Neural crest cell (in vitro differentiated cells): ENCODE data around the gene SARDH. TPM values are rescaled to one million over a fixed set of nuclear protein-coding genes. Genes with fewer than 3 reads are reported as not detected.

Experiments
- DNase-seq: peaks from one replicate; pipeline ENCODE4 v3.0.0; 2021; ENCODE audit warnings: low read depth, mixed read lengths, low spot score
- H3K27ac Mint-ChIP-seq: one replicate; pipeline ENCODE4 v1.8.0; 2021; ENCODE audit warnings: mild to moderate bottlenecking, mixed read lengths; ENCODE audit not compliant: unreplicated experiment
- H3K27me3 Mint-ChIP-seq: 2 replicates; pipeline ENCODE4 v1.8.0; 2021; ENCODE audit warnings: low read depth, mild to moderate bottlenecking, mixed read lengths
- H3K36me3 Mint-ChIP-seq: 2 replicates; pipeline ENCODE4 v1.8.0; 2021; ENCODE audit warnings: low read depth, mild to moderate bottlenecking, mixed read lengths
- H3K4me1 Mint-ChIP-seq: 2 replicates; pipeline ENCODE4 v1.8.0; 2021; ENCODE audit warnings: mixed read lengths
- H3K4me3 Mint-ChIP-seq: one replicate; pipeline ENCODE4 v1.8.0; 2021; ENCODE audit warnings: mild to moderate bottlenecking, mixed read lengths
- H3K9me3 Mint-ChIP-seq: 2 replicates; pipeline ENCODE4 v1.8.0; 2021; ENCODE audit warnings: mixed read lengths
- total RNA-seq: library from RNA; stranded (reverse); gene quantifications from 2 replicates; pipeline ENCODE4 v1.2.1, GENCODE V29; 2021
- TF ChIP-seq, protein P1 (sequence below): fragments of 200-600 bp; sonication (generic); conservative IDR thresholded peaks from 2 replicates; pipeline ENCODE4 v1.5.0; 2021; ENCODE audit warnings: antibody characterized with exemption, mild to moderate bottlenecking

Gene SARDH
- total RNA-seq, 1 donor from 2014 or later = 4.5 TPM

DNA sequence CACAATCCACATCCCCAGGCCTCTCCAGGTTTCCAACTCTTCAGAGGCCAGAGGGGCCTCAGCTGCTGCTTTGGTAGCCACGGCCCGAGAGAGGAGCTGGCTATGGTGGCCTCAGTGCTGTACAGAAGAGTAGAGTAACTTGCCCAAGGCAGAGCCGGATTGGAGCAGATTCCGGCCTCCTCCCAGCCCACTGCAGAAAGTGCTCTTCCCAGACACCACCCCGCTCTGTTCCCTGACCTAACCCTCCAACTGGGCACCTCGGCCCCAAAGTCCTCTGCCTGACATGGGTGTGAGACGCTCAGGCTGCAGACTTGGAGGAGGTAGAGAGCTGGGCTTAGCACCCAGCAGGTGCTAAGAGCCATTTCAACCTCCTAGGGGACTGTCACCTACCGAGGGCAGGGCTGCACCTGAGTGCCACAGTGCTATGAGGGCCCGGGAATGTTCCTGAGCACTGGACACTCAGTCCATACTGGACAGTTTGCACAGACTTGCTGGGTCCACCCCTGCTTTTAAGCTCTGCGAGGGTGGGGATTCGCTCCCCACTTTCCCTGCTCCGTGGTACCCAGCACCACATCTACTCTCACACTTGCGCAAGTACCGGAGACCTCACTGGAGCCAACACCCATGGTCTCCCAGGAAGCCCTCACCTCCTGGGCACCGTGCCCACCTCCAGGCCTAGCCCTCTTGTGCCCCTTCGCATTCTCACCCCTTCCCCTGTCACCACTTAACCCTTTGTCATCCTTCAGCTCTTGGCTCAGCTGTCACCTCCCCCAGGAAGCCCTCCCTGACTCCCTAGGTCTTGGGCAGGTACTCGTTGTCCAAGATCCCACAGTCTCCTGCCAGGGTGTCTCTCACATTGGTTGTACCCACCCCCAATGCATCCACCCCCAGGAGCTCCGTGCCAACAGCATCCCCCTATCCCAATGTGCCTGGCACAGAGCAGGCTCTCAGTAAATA is 52.2 kb downstream of the SARDH start:
- Mint-ChIP-seq H3K4me3 (no peak overlapping the region), H3K27ac (no peak overlapping the region), H3K4me1 (peaks cover 1% of the 10 kb centered on the region), H3K9me3 (no peaks in the 10 kb centered on the region), H3K36me3 (no peaks in the 10 kb centered on the region), H3K27me3 (no peaks in the 10 kb centered on the region)
- DNase-seq = no peak
- TF ChIP-seq, protein P1, sequence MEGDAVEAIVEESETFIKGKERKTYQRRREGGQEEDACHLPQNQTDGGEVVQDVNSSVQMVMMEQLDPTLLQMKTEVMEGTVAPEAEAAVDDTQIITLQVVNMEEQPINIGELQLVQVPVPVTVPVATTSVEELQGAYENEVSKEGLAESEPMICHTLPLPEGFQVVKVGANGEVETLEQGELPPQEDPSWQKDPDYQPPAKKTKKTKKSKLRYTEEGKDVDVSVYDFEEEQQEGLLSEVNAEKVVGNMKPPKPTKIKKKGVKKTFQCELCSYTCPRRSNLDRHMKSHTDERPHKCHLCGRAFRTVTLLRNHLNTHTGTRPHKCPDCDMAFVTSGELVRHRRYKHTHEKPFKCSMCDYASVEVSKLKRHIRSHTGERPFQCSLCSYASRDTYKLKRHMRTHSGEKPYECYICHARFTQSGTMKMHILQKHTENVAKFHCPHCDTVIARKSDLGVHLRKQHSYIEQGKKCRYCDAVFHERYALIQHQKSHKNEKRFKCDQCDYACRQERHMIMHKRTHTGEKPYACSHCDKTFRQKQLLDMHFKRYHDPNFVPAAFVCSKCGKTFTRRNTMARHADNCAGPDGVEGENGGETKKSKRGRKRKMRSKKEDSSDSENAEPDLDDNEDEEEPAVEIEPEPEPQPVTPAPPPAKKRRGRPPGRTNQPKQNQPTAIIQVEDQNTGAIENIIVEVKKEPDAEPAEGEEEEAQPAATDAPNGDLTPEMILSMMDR = no peak

DNA sequence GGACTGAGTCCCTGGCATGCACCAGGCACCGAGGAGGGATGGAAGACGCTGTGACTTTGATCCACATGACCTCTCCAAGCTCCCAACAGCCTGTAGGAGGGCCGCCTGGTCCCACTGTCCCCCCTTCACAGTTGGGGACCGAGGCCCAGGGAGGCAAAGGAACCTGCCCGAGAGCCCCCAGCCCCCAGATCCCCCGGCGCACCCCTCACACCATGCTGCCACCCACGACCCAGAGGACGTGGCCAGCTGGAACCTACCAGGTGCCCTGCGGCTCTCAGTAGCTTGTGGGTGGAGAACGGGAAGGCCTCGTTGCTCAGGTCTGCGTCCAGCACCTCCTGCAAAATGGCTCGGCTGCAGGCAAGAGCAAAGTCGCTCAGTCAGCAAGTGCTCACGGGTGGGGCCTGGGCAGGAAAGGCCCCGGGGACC is 53.2 kb downstream of the SARDH start:
- no peaks in the 10 kb centered on the region for H3K4me1 Mint-ChIP-seq
- TF ChIP-seq, protein P1 = no peak
- no peaks in the 10 kb centered on the region for H3K27me3 Mint-ChIP-seq
- H3K4me3 Mint-ChIP-seq = no peak overlapping the region
- no peaks in the 10 kb centered on the region for H3K36me3 Mint-ChIP-seq
- no peaks in the 10 kb centered on the region for H3K9me3 Mint-ChIP-seq
- no peak overlapping the region for H3K27ac Mint-ChIP-seq
- DNase-seq = no peak

DNA sequence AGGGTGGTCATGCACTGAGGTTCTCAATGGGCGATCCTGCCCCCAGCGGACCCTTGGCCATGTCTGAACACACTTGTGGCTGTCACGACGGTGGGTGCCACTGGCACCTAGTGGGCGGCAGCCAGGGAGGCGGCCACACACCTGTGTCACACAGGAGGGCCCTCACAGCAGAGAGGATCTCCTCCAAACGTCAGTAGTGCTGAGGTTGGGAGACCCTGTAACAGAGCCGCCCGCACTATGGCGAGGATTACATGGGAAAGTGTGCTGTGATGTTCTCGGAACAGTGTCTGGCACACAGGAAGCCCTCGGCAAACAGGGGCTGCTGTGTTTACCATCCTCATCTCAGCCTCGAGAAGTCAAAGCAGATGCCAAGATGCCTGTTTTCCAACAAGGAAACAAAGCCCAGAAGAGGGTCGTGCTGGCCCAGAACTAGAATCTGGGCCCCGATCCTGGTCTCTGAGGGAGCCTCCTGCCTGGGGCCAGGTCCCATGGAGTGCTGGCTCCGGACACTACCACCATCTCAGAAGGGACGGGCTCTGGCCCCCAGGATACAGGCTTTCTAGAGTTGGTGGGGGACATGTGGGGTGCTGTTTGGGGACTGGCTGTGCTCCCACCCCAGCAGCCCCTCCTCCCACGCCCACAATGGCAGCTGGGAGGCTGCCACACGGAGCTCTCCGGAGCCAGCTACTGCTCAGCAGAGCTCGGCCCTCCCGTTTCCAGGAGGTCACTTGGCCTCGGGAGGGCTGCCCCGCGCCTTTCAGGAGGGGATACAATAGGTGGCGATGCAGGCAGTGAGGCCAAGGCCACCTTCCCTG is 53.8 kb downstream of the SARDH start:
- no peaks in the 10 kb centered on the region for H3K36me3 Mint-ChIP-seq
- DNase-seq = no peak
- no peaks in the 10 kb centered on the region for H3K27me3 Mint-ChIP-seq
- TF ChIP-seq, protein P1 = no peak
- peak overlapping the region; percentile 89 for H3K27ac Mint-ChIP-seq
- H3K9me3 Mint-ChIP-seq = no peaks in the 10 kb centered on the region
- no peak overlapping the region for H3K4me3 Mint-ChIP-seq
- H3K4me1 Mint-ChIP-seq = no peaks in the 10 kb centered on the region

DNA sequence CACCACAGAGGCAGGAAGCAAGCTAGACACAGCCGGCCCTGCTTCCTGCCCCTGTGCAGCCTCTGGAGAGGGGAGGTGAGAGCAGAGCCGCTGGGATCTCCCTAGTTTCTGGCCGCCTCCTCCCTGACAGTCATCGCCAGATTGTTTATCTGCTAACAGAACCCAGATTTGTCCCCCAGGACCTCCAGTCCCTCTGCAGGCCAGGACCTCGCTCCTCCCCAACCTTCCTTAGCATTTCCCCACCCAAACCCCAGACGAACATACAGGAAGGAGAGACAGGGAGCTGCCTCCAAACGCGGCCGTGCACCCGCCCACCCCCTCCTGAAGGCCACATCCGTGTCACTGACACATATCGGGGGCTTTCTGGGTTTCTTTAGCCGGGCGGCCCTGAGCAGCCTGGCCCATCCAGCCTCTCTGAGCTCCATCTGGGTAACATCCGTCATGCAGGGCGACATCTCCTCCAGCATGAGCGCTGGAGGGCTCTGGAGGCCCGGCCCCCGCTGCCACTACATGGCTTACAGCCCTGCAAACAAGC is 54.5 kb downstream of the SARDH start:
- no peak for DNase-seq
- Mint-ChIP-seq H3K4me1 (no peaks in the 10 kb centered on the region), H3K4me3 (no peak overlapping the region), H3K36me3 (no peaks in the 10 kb centered on the region), H3K9me3 (no peaks in the 10 kb centered on the region), H3K27ac (no peak overlapping the region), H3K27me3 (no peaks in the 10 kb centered on the region)
- TF ChIP-seq, protein P1 = no peak

DNA sequence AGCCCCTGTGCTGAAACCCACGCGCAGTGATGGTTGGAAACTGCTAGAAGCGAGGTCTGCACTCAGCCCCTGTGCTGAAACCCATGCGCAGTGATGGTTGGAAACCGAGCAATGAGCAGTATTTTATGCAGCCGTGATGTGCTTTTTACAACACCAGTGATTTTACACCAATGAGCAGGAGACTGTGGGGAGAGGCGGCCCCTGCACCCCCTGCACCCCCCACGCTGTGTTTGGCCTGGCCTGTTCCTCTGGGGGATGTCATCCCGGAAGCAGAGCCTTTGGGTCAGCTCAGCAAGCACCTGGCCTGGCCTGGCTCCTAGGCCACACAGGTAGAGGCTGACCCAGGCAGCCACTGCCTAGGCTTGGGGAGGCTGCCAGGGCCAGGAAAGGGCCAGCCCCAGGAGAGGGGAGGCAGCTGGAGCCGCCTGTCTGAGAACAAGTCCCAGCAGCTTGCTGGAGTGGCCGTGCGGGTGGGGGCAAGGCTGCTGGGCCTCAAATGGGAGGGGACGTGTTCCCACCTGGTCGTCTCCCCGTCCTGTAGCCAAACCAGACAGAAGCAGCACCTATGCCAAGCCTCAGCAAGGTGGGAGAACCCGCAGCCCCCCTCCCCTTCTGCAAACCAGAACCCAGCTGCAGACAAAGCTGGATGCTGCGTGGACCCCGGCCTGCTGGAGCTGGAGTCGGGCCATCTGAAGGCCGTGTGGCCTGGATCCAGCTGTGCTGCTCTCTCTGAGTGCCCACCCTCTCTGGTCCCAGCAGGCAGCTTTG is 55.1 kb downstream of the SARDH start:
- Mint-ChIP-seq H3K4me1 (no peaks in the 10 kb centered on the region), H3K27ac (no peak overlapping the region), H3K4me3 (no peak overlapping the region), H3K9me3 (no peaks in the 10 kb centered on the region), H3K36me3 (no peaks in the 10 kb centered on the region), H3K27me3 (no peaks in the 10 kb centered on the region)
- TF ChIP-seq, protein P1 = no peak
- DNase-seq = no peak
